HL-60 (cell line): ENCODE results near the gene USP48.

Source experiments
- CTCF ChIP-seq: IDR thresholded peaks from one replicate; pipeline ENCODE4 v1.5.1; 2011; ENCODE audit warnings: low read length, control low read depth, inconsistent platforms; ENCODE audit not compliant: insufficient read depth
- POLR2AphosphoS5 ChIP-seq: IDR thresholded peaks from 2 replicates; pipeline ENCODE4 v1.6.1; 2012; ENCODE audit warnings: low read depth
- TF ChIP-seq, protein P1 (sequence below): IDR thresholded peaks from 2 replicates; pipeline ENCODE4 v1.6.1; 2012; ENCODE audit warnings: low read depth; ENCODE audit not compliant: insufficient replicate concordance

GRCh38 chr1:21754583-21754982, 28.4 kb downstream of the USP48 start:
- TF ChIP-seq CTCF (no peak), POLR2AphosphoS5 (no peak)
- TF ChIP-seq, protein P1, sequence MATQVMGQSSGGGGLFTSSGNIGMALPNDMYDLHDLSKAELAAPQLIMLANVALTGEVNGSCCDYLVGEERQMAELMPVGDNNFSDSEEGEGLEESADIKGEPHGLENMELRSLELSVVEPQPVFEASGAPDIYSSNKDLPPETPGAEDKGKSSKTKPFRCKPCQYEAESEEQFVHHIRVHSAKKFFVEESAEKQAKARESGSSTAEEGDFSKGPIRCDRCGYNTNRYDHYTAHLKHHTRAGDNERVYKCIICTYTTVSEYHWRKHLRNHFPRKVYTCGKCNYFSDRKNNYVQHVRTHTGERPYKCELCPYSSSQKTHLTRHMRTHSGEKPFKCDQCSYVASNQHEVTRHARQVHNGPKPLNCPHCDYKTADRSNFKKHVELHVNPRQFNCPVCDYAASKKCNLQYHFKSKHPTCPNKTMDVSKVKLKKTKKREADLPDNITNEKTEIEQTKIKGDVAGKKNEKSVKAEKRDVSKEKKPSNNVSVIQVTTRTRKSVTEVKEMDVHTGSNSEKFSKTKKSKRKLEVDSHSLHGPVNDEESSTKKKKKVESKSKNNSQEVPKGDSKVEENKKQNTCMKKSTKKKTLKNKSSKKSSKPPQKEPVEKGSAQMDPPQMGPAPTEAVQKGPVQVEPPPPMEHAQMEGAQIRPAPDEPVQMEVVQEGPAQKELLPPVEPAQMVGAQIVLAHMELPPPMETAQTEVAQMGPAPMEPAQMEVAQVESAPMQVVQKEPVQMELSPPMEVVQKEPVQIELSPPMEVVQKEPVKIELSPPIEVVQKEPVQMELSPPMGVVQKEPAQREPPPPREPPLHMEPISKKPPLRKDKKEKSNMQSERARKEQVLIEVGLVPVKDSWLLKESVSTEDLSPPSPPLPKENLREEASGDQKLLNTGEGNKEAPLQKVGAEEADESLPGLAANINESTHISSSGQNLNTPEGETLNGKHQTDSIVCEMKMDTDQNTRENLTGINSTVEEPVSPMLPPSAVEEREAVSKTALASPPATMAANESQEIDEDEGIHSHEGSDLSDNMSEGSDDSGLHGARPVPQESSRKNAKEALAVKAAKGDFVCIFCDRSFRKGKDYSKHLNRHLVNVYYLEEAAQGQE: no peak
